ENCODE results near the gene MTG2. TPM values are rescaled to one million over a fixed set of nuclear protein-coding genes. Genes with fewer than 3 reads are reported as not detected.
A peak's percentile ranks its signal among the peaks of the same experiment; 100 is the strongest.

Gene MTG2
- total and polyA plus RNA-seq, 2 of the 13 experiments (the other 11 are each of a cell fraction or from before 2014, with no cell fraction given): 20.4 to 37.8 TPM

DNA sequence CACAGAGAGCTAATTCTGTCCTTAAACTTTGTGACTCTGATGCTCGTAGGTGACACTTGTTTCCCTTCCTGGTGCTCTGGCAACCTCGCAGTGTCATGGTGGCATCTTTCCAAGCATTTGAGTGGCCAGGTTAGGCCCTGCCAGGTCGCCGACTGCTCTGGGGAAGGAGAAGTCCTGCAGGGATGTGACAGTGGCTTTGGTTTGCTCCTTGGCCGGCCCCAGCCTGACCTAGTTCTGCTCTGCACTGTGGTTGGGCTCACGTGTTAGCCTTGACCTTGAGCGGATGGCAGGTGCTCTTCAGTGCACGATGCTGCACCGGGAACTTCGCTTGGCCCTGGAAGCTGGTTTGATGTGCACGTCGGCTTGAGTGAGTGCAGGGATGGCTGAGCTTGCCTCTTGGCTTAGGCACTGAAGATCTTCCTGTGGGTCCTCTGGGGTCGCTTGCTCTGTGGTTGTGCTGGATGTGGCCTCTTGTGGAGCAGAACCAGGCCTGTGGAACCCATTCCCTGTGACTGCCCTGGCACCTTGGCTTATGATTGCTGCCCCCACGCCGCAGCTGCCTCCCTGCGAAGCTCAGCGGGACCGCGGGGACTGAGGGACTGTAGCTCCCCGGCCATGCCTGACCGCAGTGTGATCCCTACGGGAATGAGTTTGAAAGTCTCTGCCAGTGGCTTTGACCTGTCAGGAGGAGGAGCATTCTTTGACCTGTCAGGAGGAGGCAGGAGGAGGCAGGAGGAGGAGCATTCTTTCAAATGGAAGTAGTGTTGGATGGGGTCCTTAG, 64.2 kb downstream of the MTG2 start (continued):
- TF ChIP-seq HMGXB4 (CRISPR knock-in tag; IDR thresholded peaks at IDR 0.05; ENCODE audit: borderline replicate concordance in 1 of 2, low read depth in 1 of 2): no peak
- TF ChIP-seq MAX (IDR thresholded peaks at IDR 0.05): peak; percentile 88
- TF ChIP-seq RXRB (CRISPR knock-in tag; IDR thresholded peaks at IDR 0.05; ENCODE audit: borderline replicate concordance): peak; percentile 61; the same call in 1 of the 2 replicates
- no peak for TF ChIP-seq ZBTB40 (IDR thresholded peaks at IDR 0.05)
- no peak; the same call in 1 of the 2 replicates for TF ChIP-seq ZBTB40 (CRISPR knock-in tag; IDR thresholded peaks at IDR 0.05)
- TF ChIP-seq SNAI1 (CRISPR knock-in tag; IDR thresholded peaks at IDR 0.05; ENCODE audit: borderline replicate concordance): no peak
- no peak for TF ChIP-seq ZNF350 (CRISPR knock-in tag; IDR thresholded peaks at IDR 0.05; ENCODE audit: borderline replicate concordance, low read depth)
- TF ChIP-seq ZBTB26 (CRISPR knock-in tag; IDR thresholded peaks at IDR 0.05; ENCODE audit: borderline replicate concordance): no peak
- no peak for TF ChIP-seq ATF5 (CRISPR knock-in tag; IDR thresholded peaks at IDR 0.05; ENCODE audit: low read depth)
- TF ChIP-seq, protein P1, sequence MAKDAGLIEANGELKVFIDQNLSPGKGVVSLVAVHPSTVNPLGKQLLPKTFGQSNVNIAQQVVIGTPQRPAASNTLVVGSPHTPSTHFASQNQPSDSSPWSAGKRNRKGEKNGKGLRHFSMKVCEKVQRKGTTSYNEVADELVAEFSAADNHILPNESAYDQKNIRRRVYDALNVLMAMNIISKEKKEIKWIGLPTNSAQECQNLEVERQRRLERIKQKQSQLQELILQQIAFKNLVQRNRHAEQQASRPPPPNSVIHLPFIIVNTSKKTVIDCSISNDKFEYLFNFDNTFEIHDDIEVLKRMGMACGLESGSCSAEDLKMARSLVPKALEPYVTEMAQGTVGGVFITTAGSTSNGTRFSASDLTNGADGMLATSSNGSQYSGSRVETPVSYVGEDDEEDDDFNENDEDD (CRISPR knock-in tag; IDR thresholded peaks at IDR 0.05; ENCODE audit: borderline replicate concordance): peak; percentile 24; the same call in 1 of the 2 replicates
- no peak for TF ChIP-seq TMF1 (CRISPR knock-in tag; IDR thresholded peaks at IDR 0.05; ENCODE audit: low read depth)
- no peak for TF ChIP-seq ZNF326 (CRISPR knock-in tag; IDR thresholded peaks at IDR 0.05; ENCODE audit: borderline replicate concordance)
- TF ChIP-seq HNRNPLL (IDR thresholded peaks at IDR 0.05; ENCODE audit: low read depth, low read length, poor library complexity, severe bottlenecking): no peak

Data from HepG2 (cell line).